Measurements from ENCODE around the gene TJP1.
A peak's percentile ranks its signal among the peaks of the same experiment; 100 is the strongest.

Gene TJP1

DNA sequence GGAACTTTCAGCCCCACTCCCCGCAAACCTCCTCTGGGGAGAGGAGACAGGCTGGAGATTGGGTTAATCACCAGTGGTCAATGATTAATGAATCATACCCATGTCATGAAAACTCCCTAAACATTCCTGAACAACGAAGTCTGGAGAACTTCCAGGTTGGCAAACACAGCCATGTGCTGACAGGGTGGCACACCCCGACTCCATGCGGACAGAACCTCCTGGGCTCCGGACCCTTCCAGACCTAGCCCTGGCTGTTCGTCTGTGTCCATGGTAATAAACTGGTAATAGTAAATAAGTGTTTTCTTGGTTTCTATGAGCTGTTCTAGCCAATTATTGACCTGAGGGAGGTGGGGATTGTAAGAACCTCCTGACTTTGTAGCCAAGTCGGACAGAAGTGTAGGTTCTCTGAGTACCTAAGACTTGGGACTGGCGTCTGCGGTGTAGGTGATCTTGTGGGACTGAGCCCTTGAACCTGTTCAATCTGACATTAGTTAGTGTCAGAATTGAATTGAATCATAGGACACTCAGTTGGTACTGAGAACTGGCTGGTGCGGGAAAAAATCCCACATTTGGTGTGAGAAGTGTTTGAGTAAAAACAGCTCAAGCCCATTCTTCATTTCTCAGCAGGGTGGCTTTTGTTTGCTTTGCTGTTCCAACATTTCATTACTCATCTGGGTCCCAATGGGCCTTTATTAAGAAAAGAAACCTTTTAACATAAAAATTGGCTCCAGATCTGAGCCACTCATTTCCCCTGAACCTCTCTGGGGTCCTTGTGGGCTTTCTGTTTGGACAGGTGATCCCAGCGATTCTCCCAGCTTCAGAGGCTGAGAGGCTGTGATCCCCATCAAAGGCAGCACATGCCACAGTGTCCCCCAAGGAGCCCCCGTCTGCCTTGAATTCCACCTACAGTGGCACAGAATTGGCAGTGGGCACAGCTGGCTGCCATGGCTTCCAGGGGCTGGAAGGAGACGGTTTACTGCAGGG, 151.0 kb downstream of the TJP1 start:
- H3K4me3 ChIP-seq (ENCODE audit: low read depth, low read length) = no peak overlapping the region
- no peak for DNase-seq
- no peaks in the 10 kb centered on the region for H3K36me3 ChIP-seq
- H3K27me3 ChIP-seq (ENCODE audit: insufficient read depth, low read depth, severe bottlenecking) = no peaks in the 10 kb centered on the region
- TF ChIP-seq, protein P1, sequence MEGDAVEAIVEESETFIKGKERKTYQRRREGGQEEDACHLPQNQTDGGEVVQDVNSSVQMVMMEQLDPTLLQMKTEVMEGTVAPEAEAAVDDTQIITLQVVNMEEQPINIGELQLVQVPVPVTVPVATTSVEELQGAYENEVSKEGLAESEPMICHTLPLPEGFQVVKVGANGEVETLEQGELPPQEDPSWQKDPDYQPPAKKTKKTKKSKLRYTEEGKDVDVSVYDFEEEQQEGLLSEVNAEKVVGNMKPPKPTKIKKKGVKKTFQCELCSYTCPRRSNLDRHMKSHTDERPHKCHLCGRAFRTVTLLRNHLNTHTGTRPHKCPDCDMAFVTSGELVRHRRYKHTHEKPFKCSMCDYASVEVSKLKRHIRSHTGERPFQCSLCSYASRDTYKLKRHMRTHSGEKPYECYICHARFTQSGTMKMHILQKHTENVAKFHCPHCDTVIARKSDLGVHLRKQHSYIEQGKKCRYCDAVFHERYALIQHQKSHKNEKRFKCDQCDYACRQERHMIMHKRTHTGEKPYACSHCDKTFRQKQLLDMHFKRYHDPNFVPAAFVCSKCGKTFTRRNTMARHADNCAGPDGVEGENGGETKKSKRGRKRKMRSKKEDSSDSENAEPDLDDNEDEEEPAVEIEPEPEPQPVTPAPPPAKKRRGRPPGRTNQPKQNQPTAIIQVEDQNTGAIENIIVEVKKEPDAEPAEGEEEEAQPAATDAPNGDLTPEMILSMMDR (IDR thresholded peaks at IDR 0.05; ENCODE audit: low read depth, low read length) = no peak
- H3K27ac ChIP-seq = no peak overlapping the region
- no peaks in the 10 kb centered on the region for H3K9me3 ChIP-seq (ENCODE audit: severe bottlenecking)

DNA sequence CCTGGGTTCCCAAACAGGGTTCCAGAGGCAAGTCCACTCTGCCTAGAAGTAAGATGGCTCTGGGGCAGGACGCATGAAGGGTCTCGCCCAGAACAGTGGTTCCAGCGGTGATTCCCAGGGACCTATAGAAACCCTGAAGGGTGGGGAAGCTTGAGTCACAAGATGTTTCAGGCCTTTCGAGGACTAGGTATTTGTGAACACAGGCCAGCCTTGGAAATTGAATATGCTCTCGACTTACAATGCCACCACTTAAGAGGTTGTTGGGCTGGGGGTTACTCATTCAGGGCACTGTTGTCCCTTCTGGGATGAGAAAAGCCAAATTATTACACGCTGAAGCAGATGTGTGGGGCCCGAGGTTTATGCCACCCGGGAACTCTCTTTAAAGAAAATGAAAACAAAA, 152.0 kb downstream of the TJP1 start:
- no peaks in the 10 kb centered on the region for H3K27me3 ChIP-seq (ENCODE audit: insufficient read depth, low read depth, severe bottlenecking)
- no peaks in the 10 kb centered on the region for H3K36me3 ChIP-seq
- no peak overlapping the region for H3K27ac ChIP-seq
- no peak for DNase-seq
- TF ChIP-seq, protein P1 (IDR thresholded peaks at IDR 0.05; ENCODE audit: low read depth, low read length) = no peak
- no peak overlapping the region for H3K4me3 ChIP-seq (ENCODE audit: low read depth, low read length)
- no peaks in the 10 kb centered on the region for H3K9me3 ChIP-seq (ENCODE audit: severe bottlenecking)

DNA sequence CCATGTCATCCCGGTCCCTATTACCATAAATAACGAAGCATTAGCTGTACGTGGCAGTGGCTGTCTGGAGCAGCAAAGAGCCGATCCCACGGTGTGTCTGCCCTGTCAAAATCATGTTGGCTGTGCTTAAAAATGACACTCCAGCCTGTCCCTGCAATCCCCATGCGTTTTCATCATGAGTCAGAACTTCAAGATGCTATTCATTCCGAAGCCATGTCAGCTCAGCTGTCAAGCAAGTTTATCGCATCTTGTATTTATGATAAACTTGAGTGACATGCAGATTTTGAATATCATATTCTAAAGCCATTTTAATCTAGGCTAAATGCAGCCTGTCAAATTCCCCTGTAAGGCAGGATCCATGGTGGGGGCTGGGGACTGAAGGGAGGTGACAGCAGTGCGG, 152.4 kb downstream of the TJP1 start:
- Histone ChIP-seq H3K27me3 (ENCODE audit: insufficient read depth, low read depth, severe bottlenecking) (no peaks in the 10 kb centered on the region), H3K9me3 (ENCODE audit: severe bottlenecking) (no peaks in the 10 kb centered on the region), H3K4me3 (ENCODE audit: low read depth, low read length) (no peak overlapping the region), H3K27ac (no peak overlapping the region), H3K36me3 (no peaks in the 10 kb centered on the region)
- no peak for DNase-seq
- TF ChIP-seq, protein P1 (IDR thresholded peaks at IDR 0.05; ENCODE audit: low read depth, low read length) = no peak

DNA sequence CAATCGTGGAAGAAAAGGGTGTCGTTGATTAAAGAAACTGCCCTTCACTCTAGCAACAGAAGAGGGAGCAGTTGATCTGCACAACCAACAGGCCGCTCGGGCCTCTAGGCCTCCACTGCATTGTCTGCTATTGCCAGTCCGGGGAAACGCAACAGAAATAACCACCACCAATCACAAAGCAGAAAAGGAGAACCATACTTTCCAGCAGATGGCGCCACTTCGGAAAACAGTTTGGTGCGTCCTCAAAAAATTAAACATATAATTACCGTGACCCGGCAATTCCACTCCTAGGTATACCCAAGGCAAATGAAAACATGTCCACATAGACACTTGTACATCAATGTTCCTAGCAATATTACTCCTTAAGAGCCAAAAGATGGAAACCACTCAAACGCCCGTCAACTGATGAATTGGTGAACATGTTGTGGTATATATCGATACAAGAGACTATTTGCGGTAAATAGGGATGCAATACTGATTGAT, 154.1 kb downstream of the TJP1 start:
- peak; percentile 89 for DNase-seq
- Histone ChIP-seq H3K27ac (no peak overlapping the region), H3K27me3 (ENCODE audit: insufficient read depth, low read depth, severe bottlenecking) (no peaks in the 10 kb centered on the region), H3K4me3 (ENCODE audit: low read depth, low read length) (no peak overlapping the region), H3K36me3 (no peaks in the 10 kb centered on the region), H3K9me3 (ENCODE audit: severe bottlenecking) (no peaks in the 10 kb centered on the region)
- TF ChIP-seq, protein P1 (IDR thresholded peaks at IDR 0.05; ENCODE audit: low read depth, low read length) = peak; percentile 88

DNA sequence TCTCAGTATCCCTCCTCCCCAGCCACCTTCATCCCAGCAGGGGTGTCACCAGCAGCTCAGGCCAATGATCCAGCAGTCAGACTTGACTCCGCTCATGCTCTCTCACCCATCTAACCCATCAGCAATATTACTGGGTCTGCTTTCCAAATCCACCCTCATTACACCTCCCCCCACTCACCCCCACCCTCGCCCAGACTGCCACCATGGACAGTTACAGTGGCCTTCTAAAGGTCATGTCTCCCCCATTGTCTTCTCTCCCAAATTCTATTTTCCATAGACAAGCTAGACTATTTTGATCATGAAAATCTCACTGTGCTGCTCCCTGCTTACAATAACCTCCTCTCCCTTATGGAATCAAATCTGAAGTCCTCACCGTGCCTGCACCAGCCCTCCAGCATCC, 156.0 kb downstream of the TJP1 start:
- no peak for DNase-seq
- Histone ChIP-seq H3K27ac (no peak overlapping the region), H3K4me3 (ENCODE audit: low read depth, low read length) (no peak overlapping the region), H3K27me3 (ENCODE audit: insufficient read depth, low read depth, severe bottlenecking) (no peaks in the 10 kb centered on the region), H3K36me3 (no peaks in the 10 kb centered on the region), H3K9me3 (ENCODE audit: severe bottlenecking) (no peaks in the 10 kb centered on the region)
- TF ChIP-seq, protein P1 (IDR thresholded peaks at IDR 0.05; ENCODE audit: low read depth, low read length) = no peak
